ENCODE results near the gene LIN7A.

- TF ChIP-seq EZH2 (IDR thresholded peaks at IDR 0.05) = no peak
- no peak for TF ChIP-seq CTCF (IDR thresholded peaks at IDR 0.05)
These were observed 112.2 kb downstream of the LIN7A start for GRCh38 chr12:80825506-80825905.
